ENCODE results near the gene SH3D19.
"Not testable (repeated sequence)": the region's sequence is repeated elsewhere in the genome, so short reads cannot be mapped to it uniquely, and the experiment has no call there.

Gene SH3D19

DNA sequence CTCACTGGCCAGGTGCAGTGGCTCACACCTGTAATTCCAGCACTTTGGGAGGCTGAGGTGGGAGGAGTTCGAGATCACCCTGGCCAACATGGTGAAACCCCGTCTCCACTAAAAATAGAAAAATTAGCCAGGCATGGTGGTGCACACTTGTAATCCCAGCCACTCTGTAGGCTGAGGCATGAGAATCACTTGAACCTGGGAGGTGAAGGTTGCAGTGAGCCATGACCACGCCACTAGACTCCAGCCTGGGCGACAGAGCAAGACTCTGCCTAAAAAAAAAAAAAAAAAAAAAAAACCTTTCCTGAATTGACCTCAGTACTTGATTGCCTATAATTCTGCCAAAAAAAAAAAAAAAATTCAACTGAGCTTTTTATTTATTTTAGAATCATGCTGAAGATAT is 3.2 kb downstream of the SH3D19 start:
- DNase-seq, result not testable (repeated sequence)

DNA sequence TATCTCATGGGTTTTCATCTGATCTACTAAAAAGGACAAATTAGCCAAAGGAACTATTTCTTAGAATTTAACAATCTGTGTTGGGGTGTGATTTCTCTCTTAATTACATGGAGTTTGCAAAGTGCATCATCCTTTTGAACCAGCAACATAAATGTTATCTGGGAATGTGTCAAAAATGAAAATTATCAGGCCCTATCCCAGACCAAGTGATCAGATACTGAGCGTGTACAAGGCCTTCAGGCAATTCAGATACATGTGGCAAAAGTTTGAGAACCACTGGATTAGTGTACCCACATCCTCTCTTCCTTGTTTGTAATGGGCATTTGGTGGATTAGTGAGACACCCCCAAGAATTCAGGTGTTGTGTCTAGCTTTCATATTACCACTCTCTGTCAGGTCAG is 3.8 kb downstream of the SH3D19 start:
- no peak for DNase-seq

GRCh38 chr4:151319490-151319889 is 5.9 kb downstream of the SH3D19 start:
- DNase-seq, result no peak

DNA sequence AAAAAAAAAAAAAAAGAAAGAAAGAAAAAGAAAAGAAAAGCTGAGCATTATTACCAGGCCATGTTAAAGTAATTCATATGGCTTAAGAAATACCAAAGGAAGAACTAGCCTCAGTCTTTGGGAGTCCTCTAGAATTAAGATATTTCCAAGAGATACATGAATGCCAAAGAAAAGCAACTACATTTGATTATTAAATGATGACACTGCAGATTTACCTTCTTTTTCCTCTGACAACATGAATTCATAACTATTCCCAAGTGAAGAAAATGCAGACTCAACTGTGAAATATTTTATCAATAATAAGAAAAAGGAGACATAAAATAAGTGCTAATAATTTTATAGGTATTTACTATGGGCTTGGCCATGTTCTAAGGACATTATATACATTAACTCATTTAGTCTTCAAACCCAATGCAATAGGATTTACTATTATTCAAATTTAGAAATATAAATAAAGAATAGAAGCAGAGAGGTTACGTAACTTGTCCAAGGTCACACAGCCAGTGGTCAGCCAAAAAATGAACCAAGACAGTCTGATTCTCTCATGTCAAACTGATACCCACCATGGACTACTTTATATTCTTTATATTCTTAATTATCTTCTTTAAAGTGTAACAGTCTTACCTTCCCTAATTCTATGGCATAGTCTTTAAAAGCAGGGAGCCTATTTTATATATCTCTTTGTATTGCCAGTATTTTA is 6.9 kb downstream of the SH3D19 start:
- DNase-seq, result no peak

DNA sequence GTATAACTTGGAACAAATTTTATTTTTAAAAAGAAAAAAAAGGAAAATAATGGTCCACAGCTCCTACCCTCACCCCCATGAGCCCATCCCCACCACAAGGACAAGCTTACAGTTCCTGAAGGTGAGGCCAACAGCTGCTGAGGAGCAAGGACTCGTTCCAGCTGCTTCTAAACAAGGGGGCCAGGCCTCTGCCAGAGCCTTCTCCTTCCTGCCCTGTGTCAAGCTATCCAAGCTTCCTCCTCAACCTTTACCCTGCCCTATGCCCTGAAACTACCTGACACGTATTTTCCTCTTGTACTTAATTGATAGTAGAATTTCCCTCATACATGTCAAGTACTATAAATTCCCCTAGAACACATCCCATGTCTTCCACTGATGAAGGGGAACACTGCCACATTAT is 8.8 kb downstream of the SH3D19 start:
- no peak for DNase-seq

DNA sequence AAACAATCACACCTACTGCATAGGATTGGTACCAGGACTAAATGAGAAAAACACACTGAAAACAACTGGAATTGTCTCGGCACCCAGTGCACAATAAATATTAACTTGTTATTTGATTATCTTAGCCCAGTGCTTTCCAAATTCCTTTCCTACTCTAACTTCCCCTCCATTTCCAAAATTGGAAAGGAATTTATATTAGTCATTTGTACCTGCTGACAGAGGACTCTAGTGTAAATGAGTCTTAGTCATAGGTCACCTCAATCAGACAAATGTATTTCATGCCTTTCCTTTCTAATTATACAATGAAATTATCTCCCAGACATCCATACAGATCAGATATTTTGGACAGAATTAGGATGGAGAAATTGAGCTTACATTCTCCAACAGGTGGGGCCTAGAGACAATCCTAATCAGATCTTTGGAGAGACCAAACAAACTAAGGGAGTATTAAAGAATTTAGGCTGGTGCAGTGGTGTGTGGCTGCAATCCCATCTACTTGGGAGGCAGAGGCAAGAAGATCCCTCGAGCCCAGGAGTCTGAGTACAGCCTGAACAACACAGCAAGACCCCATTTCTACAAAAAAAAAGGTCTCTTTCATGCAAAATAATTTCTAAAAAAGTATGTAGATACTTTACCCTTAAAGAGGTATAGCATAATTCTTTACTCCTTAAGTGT is 10.1 kb downstream of the SH3D19 start:
- no peak for DNase-seq

- no peak for DNase-seq
These were observed 10.9 kb downstream of the SH3D19 start for GRCh38 chr4:151314479-151314878.

DNA sequence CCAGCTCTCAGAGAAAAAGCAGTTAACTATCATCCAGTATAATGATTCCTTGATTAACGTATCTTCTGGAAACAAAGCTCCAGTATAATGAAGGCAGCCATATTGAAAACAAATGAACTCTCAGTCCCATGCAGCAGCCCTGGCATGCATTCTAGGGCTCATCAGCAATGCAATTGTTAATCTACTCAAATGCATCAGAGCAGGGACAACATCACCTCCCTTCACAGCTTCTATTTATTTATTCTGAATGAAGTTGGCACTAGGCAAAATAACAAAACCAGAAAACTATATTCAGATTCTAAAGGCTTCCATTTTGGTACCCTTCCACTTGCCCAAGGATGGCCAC is 11.4 kb downstream of the SH3D19 start:
- DNase-seq, result no peak

- no peak for DNase-seq
These were observed 11.9 kb downstream of the SH3D19 start for GRCh38 chr4:151313306-151314009.

- no peak for DNase-seq
These were observed 15.2 kb downstream of the SH3D19 start for GRCh38 chr4:151310124-151310728.

GRCh38 chr4:151304755-151305154 is 20.6 kb downstream of the SH3D19 start:
- DNase-seq, result no peak

DNA sequence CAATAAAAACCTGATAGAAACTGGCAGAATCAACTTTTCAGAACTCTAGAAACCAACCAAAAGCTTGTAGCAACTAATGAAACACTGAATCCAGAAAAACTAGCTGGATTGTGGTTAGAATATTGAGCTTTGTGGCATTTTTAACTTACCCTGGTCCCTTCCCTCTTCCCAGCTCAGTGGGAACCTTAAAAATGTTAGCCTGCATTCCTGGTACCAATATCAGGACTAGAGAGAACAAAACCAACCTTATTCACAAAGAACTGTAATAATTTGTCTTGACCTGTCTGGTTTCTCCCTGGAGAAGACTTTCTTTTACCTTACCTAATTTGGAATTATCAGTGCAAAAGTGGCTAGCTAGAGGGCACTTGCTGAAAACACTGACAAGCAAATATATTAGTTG is 21.2 kb downstream of the SH3D19 start:
- no peak for DNase-seq

DNA sequence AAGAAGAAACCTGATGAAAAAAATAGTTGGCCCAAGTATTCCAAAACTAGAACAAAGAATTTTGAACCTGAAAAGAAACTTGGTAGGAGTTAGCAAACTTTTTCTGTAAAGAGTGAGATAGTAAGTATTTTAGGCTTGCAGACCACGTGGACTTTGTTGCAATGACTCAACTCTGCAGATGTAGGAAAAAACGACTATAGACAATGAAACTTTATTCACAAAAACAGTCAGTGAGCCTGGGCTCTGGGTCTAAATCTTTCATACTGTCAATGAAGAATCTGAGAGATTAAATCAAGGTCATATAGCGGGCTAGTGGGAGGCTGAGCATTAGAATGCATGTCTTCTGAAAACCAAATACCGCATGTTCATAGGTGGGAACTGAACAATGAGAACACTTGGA is 23.0 kb downstream of the SH3D19 start:
- no peak for DNase-seq

- DNase-seq, result no peak
These were observed 28.2 kb downstream of the SH3D19 start for GRCh38 chr4:151297170-151297569.

- no peak for DNase-seq
These were observed 29.2 kb downstream of the SH3D19 start for GRCh38 chr4:151296227-151296626.

- DNase-seq, result no peak
These were observed 30.4 kb downstream of the SH3D19 start for GRCh38 chr4:151294833-151295496.

DNA sequence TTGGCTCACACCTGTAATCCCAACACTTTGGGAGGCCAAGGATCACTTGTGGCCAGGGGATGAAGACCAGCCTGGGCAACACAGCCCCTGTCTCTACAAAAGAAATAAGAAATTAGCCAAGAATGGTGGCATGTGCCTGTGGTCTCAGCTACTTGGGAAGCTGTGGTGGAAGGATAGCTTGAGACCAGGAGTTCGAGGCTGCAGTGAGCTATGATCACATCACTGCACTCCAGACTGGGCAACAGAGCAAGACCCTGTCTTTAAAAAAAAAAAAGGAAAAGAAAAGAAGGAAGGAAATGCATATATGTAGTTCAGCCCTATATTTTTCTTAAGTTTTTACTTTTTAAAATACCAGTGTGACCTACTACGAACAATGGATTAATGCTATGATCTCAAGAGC is 33.4 kb downstream of the SH3D19 start:
- DNase-seq, result no peak

- DNase-seq, result no peak
These were observed 33.9 kb downstream of the SH3D19 start for GRCh38 chr4:151291485-151291884.

GRCh38 chr4:151287409-151287808 is 38.0 kb downstream of the SH3D19 start:
- no peak for DNase-seq

GRCh38 chr4:151284534-151285245 is 40.7 kb downstream of the SH3D19 start:
- DNase-seq, result no peak

DNA sequence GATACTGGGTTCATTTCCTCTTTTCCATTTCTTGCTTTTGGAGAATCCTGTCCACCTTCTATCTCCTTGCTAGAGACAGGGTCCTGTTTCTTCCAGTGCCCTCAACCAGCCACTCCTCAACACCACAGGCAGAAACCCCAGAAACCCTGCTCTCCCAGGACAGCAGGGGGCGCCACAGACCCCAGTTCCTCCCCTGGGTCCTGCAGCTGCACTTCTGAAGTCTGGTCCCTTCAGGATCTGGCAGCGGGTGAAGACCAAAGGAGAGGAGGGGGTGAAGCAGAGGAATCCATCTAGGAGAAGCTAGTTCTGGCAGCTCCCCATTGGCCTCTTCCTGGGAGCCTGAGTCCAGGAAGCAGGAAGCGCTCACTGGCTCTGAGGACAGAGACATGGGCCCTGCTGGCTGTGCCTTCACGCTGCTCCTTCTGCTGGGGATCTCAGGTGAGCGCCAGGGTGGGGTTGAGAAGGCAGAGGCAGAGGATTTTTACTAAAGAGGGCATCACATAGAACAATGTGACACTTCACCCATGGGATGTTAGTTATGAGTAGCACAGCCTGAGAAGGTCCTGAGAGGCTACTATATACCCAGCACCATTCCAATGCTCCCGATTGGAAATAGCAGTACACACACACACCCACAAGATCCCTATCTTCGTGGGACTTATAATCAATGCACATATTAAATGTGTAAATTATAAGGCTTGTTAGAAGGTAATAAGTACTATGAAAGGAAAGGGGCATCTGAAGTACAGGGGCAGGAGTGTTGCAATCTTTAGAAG is 48.4 kb downstream of the SH3D19 start, which contains the start of gene PRSS48:
Gene PRSS48, plus strand, starts transcription at position 375 of the 776 bp plus-strand sequence. Its CDS starts 12 bp downstream, at position 387.
- DNase-seq, result peak; percentile 3

DNA sequence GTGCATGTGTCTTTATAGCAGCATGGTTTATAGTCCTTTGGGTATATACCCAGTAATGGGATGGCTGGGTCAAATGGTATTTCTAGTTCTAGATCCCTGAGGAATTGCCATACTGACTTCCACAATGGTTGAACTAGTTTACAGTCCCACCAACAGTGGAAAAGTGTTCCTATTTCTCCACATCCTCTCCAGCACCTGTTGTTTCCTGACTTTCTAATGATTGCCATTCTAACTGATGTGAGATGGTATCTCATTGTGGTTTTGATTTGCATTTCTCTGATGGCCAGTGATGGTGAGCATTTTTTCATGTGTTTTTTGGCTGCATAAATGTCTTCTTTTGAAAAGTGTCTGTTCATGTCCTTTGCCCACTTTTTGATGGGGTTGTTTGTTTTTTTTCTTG is 56.5 kb downstream of the SH3D19 start:
- not testable (repeated sequence) for DNase-seq

All from inflammatory macrophage treated with lipopolysaccharide for 4 hours (primary cell).